Limb (tissue), 2 donors: Measurements from ENCODE around the gene CCNY.
A peak's percentile ranks its signal among the peaks of the same experiment; 100 is the strongest.
"Not testable (repeated sequence)": the region's sequence is repeated elsewhere in the genome, so short reads cannot be mapped to it uniquely, and the experiment has no call there.

Experiments
- DNase-seq, 2 donors: peaks; one replicate each; pipeline ENCODE4 v3.0.0-alpha.2; 2016; ENCODE audit errors: extremely low spot score in 2 of 2

Gene CCNY

GRCh38 chr10:35400595-35401268, 64.4 kb downstream of the CCNY start:
- no peak for DNase-seq

DNA sequence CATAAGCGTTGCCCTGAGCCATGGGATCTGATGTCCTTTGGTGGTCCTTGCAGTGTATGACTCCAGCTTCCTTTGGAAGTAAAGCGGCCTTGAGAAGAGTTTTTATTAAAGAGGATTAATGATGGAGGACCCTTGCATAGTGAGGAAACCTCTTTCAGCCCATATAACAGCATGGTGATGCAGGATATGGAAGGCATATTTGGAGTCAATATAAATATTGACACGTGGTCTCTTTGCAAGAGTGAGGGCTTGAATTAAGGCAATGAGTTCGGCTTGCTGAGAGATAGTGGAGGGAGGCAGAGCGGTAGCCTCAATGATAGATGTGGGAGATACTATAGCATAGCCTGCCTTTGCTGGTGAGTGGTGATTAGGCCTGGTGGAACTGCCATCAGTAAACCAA, 67.2 kb downstream of the CCNY start:
- DNase-seq: not testable (repeated sequence)

- DNase-seq: not testable (repeated sequence)
Measured at GRCh38 chr10:35404077-35404476, 67.8 kb downstream of the CCNY start.

DNA sequence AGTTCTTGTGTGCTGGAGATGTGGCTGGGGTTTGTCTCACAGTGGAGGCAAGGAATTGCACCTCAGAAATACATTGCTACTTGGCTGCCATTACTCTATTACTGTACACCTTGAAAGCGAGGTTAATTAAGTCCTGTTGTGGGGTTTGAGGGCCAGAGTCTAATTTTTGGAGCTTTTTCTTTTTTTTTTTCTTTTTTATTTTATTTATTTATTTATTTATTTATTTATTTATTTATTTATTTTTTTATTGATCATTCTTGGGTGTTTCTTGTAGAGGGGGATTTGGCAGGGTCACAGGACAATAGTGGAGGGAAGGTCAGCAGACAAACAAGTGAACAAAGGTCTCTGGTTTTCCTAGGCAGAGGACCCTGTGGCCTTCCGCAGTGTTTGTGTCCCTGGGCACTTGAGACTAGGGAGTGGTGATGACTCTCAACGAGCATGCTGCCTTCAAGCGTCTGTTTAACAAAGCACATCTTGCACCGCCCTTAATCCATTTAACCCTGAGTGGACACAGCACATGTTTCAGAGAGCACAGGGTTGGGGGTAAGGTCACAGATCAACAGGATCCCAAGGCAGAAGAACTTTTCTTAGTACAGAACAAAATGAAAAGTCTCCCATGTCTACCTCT, 69.8 kb downstream of the CCNY start:
- DNase-seq: not testable (repeated sequence)

GRCh38 chr10:35407696-35408095, 71.4 kb downstream of the CCNY start:
- not testable (repeated sequence) for DNase-seq

DNA sequence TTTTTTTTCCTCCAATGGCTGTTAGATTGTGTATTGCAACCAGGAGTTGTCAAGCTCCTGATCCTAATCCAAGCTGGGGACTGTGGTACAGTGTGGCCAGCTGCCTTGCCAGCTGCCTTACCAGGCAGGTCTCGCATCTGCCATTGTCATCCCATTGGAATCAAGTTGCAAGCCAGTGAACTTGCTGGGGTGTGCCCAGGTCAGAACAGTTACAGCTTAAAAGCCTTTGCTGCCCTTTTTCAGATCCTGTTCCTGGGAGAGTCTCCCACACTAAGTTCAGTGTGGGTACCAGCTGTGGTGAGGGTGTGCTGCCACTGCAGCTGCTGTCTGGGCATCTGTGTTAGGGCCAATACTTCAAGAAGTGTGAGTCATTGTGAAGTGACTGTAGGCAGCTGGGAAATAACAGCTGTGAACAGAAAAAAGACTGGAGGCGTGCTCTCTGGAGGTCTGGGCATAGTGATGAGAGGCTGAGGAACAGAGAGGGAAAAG, 72.8 kb downstream of the CCNY start:
- peak; percentile 55 to 83 for DNase-seq

DNA sequence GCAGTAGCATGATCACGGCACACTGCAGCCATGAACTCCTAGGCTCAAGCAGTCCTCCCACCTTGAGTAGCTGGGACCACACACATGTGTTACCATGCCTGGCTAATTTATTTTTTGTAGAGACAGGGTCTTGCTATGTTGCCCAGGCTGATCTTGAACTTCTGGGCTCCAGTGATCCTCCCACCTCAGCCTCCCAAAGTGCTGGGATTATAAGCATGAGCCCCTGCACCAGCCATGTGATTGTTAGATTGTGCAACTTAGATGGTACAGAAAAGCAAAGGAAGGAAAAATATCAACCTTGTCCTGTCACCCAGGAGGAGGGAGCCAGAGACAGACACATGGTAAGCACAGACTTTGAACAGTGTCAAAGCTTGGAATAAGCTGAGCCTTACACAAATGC, 73.5 kb downstream of the CCNY start:
- DNase-seq: no peak

GRCh38 chr10:35412003-35412723, 75.9 kb downstream of the CCNY start:
- no peak for DNase-seq

- no peak for DNase-seq
Measured at GRCh38 chr10:35412900-35413491, 76.7 kb downstream of the CCNY start.

GRCh38 chr10:35413985-35414861, 77.9 kb downstream of the CCNY start:
- DNase-seq: no peak

- peak in 1 of 2 donors; percentile 30 for DNase-seq
Measured at GRCh38 chr10:35415505-35415904, 79.2 kb downstream of the CCNY start.

DNA sequence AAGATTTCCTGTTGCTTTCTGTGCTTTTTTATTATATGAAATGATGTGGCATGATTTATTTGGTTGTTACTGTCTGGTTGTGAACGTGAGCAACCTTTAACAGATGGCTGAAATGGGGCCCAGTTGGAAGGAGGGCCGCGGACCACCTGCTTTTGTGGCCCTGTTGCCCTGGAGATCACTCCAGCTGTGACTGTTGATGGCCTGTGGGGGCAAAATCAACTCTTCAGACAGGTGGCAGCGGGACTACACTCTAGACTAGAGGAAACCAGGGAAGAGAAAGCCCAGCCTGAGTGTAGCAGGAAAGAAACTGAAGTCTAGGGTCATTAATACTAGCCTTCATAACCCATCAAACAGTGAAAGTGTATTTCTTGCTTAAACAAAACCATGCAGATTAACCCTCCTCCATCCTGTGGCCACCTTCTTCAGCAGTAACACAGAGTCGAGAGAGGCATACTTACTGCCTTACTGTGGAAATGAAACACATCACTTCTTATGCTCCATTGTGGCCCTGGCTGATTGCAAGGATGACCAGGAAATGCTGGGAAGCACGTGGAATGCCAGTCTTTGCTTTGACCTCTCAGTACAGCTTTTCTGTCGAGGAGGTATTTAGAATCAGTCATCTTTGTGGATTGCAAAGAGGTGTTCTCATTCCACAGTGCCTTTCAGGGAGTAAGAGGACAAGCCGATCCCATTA, 80.5 kb downstream of the CCNY start:
- DNase-seq: peak in 1 of 2 donors; percentile 49

DNA sequence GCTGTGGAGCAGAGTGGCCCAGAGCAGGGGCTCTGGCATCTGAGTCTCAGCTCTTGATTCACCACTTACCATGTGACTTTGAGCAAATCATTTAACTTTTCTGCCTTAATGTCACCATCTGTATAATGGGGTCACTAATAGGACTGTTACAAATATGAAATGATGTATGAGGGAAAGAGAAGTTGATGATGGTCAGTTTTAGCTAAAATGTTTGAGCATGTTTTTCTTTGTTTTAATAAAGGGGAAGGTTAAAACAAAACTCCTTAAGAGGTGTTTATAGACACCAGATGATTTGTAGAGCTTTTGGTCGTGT, 81.0 kb downstream of the CCNY start:
- DNase-seq: no peak

GRCh38 chr10:35417795-35418194, 81.5 kb downstream of the CCNY start:
- no peak for DNase-seq

DNA sequence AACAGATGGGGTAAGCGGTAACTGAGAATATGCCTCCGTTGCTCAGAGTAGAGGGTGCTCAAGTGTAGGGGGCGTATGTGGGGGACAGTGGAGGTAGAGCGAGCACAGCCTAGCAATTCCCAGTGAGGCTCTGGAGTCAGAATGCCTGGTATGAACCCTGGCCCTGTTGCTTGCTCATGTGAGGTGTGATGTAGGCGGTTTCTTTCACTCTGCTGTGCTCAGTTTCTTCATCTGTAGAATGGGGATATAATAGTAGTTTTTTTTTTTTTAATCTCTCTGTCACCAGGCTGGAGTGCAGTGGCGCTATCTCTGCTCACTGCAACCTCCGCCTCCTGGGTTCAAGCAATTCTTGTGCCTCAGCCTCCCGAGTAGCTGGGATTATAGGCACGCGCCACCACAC, 82.3 kb downstream of the CCNY start:
- not testable (repeated sequence) for DNase-seq

DNA sequence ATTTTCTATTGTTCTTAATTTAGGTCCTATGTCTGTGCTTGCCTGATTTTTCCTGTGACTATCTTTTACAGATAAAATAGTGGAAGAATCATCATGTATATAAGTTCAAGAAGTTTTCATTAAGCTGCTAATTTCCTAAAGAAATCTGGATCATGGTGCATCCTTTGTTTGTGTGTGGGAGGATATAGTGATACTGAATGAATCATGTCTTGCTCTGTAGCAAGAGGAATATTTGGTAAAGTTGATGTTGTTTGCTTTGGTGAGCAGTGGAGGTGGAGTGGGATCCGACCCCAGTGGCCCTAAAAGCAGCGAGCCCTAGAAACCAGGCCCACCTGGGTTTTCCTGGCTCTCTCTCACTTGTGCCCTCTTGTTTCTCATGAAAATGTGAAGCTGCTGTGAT, 83.7 kb downstream of the CCNY start:
- DNase-seq: no peak

DNA sequence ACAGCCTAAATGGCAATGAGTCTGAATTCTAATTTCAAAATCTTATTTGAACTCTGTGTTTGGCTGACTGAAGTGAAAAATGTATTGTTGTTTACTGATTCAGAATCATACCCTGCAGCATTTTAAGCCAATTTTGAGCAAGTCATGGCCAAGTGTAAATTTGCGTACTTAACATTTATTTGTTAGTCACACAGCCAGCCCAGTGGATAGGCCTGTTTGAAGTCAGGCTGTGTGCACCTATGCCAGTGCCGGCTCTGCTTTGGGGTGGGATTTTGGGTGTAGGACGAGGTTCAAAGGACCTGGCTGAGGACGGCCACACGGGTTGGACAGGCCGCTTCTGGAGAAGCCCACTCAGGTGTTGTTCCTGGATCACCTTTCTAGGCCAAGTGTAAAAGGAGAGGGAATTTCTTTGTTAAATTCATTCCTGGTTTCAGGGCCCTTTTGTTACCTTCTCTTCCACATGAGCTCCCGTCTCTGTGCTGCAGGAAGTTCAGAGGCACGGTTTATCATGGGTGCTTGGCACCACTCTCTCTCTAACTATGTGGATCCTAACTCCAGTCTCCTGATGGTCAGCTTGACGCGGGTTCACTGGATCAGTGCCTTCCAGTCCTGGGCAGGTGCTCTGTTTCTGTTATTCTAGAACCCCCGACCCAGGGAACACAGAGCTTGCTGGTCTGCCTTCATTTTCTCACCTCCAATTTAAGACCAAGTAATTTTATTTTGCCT, 84.7 kb downstream of the CCNY start:
- DNase-seq: no peak

DNA sequence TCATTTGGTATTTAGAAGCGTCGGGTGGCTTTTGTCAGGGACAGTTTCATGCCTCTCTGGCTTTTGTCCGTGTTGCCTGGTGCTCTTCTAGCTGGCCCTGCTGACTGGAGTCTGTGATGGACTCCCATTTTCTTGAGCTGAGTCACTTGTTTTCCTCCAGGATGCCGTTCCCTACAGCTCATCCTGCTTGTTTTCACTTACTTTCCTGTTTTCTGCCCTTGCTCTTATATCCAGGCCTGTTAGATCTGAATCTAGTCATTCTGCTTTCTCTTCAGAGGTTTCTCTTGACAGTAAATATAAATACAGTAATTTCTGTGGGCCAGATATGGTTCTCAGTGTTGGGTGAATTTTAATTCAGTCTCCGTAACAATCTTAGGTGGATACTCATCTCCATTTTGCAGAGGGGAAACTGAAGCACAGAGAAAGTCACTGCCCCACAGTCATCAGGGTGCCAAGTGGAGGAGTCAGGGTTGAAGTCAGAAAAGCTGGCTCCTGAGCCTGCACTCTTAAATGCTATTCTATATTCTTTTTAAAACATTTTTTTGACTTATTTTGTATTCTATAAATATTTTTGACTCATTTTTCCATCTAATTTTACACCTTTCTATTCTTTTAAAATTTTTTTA, 85.4 kb downstream of the CCNY start:
- no peak for DNase-seq

DNA sequence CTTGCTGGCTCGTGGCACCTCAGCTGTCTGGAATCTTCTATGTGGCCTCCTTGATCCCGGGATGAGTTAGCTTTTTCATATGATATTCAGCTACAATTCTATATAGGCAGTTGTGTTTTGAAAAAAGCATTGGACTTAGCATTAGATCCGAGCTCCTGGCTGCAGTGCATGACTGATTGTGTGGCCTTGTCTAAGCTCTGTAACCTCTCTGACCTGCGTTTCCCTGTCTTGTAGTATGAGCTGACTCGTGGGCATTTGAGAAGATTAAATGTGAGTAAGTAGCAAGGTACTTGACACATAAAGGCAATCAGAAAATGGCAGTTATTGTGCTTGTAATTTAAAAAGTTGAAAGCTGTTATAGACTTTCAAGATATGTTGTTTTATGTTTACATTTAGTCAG, 85.9 kb downstream of the CCNY start:
- no peak for DNase-seq
